Stimulated activated CD8-positive, alpha-beta memory T cell treated with anti-CD3 and anti-CD28 coated beads, Interleukin-12 subunit alpha, Interleukin-12 subunit beta, amount 100 ng/mL, for 24 hours (primary cell): Measurements from ENCODE around the gene ITPRIPL1.
"Not testable (repeated sequence)": the region's sequence is repeated elsewhere in the genome, so short reads cannot be mapped to it uniquely, and the experiment has no call there.

Experiments used
- DNase-seq: peaks from one replicate; pipeline ENCODE4 v3.0.0-alpha.2; 2020; ENCODE audit errors: extremely low read depth

ITPRIPL1 gene

DNA sequence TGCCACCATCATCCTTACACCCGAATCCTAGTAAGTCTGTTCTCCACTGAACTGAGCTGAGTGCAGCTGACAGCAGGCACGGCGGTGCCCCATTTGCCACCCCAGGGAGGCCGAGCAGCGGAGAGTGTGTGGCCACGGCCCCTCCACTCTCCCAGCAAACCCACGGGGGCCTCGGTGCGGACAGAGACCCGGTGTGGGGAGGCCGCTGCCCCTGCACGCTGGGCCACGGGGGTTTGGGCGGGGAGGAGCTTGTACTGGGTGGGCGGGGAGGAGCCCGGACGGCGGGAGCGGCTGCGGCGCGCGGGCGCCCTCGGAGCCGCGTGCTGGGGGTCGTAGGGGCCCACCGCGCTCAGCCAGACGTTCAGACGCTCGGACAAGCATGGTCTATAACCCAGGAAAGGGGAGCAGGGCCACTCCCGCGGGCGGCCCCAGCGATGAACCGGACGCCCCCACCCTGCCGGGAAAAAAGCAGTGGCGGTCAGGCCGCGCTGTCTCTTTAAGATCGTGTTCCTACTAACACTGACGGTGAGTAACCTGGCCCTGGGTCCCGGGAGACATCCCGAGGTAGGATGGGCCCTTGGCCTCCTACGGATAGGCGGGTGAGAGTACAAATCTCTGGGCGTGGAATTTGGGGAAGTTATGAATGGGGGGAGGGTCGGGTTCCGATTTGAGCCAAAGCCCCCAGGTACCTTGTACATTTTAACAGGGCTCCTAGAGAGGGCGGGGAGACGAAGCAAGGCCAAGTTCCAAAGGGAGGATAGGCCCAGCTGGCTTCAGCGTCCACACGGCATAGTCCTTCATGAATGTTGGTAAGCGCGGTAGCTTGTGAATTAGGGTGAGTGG lies at the start of gene ITPRIPL1:
Gene ITPRIPL1 (plus strand): TSS at position 277 of the 843 bp plus-strand sequence. CDS start 523 bp downstream, at position 800.
- DNase-seq = no peak

DNA sequence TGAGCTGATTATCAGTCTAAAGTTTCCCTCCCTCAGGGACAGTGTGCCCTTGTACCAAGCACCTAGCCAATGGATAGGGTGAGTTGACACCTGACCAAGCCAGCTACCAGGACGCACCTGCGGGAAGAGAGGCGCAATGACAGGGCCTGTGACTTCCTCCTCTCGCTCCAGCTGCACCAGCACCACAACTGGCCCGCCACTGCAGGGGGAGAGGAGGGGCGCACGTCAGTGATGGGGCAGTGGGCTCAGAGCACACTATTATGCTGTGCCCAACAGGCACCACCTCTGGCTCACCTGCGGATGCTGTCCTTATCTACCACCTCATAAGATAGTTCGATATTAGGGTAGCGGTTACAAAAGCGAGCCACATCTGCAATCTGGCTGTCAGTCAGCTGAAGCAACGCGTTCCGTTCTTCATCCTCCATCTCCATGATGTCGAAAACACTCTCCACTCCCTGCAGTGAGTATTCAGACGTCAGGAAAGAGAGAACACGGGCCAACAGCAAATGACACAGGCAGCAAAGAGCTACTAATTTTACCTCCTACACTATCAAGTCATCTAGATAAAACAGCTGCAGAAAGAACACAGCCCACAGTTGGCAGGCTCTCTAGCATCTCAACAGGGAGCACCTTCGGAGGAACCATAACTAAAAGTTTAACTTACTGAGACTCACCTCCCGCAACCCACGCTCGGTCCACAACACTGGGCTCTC lies 48.2 kb upstream of the ITPRIPL1 start:
- DNase-seq = no peak

DNA sequence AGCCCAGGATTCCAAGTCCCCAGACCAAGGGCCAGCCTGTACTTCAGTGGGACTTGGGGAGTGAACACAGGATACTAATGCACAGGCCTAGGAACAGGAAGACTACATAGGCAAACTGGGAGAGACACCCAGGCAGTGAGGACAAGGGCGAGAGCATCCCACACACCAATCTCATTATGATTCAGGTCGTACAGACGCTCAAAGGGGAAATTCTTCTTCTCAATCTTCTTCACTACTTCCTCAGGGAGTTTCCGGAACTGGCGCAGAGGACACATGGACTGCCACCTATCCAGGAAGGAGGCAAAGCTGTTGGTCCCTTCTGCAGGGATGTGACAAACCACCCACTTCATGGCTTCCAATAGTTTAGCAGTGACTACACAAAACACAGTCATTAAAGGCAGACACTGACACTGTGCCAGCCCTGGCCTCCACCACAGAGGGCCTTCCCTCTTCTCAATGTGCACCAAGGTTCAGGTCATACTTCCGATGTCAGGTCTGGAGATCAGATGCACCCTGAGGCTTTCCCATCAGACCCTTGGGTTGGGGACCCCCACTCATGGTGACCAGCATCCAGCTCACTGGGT lies 37.8 kb upstream of the ITPRIPL1 start:
- DNase-seq = no peak

- no peak for DNase-seq
Observed at GRCh38 chr2:96291751-96292150, 33.4 kb upstream of the ITPRIPL1 start.

DNA sequence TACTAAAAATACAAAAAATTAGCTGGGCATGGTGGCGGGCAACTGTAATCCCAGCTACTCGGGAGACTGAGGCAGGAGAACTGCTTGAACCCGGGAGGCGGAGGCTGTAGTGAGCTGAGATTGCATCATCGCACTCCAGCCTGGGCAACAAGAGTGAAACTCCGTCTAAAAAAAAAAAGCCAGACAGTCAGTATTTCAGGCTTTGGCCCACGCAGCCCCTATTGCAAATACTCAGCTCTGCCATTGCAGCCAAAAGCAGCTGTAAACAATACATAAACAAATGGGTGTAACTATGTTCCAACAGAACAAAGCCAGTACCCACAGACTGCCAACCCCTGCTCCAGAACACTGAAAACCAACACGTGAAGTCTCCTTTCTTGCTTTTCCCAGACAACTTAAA lies 30.8 kb upstream of the ITPRIPL1 start:
- DNase-seq = not testable (repeated sequence)

GRCh38 chr2:96296925-96297324 lies 28.2 kb upstream of the ITPRIPL1 start:
- no peak for DNase-seq

- DNase-seq = no peak
Observed at GRCh38 chr2:96301865-96302264, 23.3 kb upstream of the ITPRIPL1 start.

DNA sequence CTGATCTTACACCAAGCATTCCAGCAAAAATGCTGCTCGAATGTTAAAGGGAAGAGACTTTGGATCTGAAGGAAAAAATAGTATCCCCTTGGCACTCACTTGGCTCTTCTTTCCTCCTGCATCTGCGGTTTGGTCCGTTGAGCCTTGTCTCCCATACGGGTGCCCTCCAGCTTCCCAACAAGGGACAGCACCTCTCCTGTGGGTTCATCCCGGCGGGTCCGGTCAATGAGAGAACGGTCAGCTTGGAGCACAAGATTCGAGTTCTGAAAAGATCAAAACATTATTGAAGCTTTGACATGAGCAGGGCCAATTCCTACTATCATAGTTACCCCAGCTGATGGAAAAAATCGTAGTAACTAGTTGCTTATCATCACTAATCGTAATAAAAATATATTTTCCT lies 20.5 kb upstream of the ITPRIPL1 start:
- no peak for DNase-seq

DNA sequence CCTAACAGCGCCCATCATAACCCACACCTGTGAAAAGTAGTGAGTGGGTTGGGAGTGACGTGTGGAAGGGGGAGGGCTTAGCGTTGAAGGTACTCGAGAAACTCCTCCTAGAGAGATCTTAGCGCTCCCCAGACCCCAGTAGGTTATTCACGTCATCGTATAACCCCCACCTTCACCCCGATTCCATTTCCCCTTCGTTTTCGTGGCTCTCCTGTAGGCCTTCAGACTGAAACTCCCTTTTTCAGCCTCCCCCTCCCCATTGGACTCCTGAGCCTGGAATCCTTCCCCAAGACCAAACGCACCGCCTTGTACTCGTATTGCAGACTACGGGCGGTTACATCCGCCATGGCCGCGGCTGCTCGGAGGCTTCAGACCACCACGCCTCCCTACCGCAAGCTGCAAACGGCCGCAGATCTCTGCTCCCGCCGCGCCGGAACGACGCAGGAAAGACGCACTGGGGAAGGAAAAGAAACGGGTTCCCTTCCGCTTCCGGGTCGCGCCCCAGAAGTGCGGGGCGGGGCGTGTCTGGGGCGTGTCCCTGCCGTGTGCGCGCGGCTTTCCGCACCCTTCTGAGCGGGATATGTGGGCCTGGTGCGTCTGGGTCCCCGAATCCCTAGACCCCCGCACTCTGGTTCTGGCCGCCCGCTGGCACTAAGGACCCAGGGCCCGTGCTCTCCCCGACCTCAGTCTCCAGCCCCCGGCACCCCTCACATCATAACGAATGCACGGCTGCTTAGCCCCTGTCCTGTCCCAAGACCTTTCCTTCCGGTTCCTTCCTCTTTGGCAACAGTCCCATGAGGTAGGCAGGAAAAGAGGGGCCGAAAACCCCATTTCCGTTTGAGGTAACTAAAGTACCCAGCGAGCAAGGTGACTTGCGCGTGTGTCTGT lies 19.8 kb upstream of the ITPRIPL1 start, which contains the start of gene SNRNP200:
Gene SNRNP200 (minus strand): TSS at position 456 of the 888 bp plus-strand sequence. CDS start 109 bp downstream, at position 347.
- peak; percentile 75 for DNase-seq

- DNase-seq = no peak
Observed at GRCh38 chr2:96305979-96306308, 19.2 kb upstream of the ITPRIPL1 start.

DNA sequence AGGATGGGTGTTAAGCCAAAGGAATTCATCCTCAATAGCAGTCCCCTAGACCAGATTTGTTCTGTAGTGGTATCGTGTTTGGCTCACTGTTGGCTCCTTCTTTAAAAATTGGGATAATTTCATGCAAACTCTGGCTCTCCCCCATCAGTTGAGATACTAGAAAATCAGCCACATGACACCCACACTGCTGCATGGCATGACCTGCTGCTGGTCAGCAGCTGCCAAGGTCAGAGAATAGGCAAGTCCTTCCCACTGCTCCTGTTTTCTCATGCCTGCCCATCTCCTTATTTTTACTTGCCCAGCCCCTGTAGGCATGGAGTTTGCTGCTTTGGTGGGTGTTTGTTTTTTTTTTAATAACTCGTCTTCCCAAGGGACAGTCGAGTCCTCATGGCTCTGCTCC lies 18.7 kb upstream of the ITPRIPL1 start:
- no peak for DNase-seq

DNA sequence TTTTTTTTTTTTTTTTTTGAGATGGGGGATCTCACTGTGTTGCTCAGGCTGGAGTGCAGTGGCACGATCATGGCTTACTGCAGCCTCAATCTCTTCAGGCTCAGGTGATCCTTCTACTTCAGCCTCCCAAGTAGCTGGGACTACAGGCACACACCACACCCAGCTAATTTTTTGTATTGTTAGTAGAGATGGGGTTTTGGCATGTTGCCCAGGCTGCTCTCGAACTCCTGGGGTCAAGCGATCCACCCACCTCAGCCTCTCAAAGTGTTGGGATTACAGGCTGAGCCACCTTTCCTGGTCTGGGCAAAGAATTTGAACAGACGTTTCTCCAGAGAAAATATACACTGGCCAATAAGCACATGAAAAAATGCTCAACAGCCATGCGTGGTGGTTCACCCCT lies 16.9 kb upstream of the ITPRIPL1 start:
- no peak for DNase-seq

- DNase-seq = no peak
Observed at GRCh38 chr2:96315005-96315399, 10.1 kb upstream of the ITPRIPL1 start.

GRCh38 chr2:96315400-96316071 lies 9.6 kb upstream of the ITPRIPL1 start:
- DNase-seq = no peak

GRCh38 chr2:96316999-96317398 lies 8.1 kb upstream of the ITPRIPL1 start:
- DNase-seq = no peak

DNA sequence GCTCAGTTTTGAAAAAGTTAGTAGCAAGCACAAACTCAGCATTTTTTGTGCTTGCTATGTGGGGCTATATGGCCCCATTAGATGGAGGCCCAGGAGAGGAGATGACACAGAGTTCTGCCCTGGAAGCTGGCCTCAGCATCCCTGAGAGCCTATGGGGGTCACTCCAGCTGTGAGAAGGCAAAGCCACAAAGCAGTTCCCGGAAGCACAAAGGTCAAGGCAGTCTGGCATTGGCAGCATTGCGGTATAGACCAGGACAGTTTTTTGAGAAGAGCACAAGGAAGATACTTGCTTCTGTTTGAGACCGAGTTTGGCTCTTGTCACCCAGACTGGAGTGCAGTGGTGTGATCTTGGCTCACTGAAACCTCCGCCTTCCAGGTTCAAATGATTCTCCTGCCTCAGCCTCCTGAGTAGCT lies 7.5 kb upstream of the ITPRIPL1 start:
- DNase-seq = no peak

DNA sequence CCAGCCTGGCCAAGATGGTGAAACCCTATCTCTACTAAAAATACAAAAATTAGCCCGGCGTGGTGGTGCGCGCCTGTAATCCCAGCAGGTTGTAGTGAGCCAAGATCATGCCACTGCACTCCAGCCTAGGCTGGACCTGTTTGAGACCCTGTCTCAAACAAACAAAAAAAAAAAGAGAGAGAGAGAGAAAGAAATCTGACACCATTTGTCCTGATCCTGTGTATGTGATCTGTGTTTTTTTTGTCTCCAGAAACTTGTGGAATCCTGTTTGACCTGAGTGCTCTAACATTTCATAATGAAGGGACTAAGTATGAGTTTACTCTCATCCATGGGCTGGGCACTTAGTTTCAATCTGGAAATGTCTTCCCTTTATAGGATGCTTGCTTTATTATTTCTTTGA lies 6.4 kb upstream of the ITPRIPL1 start:
- DNase-seq = no peak

DNA sequence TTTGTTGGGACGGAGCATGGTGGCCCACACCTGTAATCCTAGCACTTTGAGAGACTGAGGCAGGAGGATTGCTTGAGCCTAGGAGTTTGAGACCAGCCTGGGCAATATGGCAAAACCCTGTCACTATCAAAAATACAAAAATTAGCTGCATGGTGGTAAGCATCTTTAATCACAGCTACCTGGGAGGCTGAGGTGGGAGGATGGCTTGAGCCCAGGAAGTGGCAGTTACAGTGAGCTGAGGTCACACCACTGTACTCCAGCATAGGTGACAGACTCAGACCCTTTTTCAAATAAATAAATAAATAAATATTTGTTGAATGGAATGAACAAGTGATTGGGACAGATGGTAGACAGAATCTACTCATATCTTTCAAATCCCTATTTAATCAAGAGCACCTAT lies 5.7 kb upstream of the ITPRIPL1 start:
- no peak for DNase-seq

DNA sequence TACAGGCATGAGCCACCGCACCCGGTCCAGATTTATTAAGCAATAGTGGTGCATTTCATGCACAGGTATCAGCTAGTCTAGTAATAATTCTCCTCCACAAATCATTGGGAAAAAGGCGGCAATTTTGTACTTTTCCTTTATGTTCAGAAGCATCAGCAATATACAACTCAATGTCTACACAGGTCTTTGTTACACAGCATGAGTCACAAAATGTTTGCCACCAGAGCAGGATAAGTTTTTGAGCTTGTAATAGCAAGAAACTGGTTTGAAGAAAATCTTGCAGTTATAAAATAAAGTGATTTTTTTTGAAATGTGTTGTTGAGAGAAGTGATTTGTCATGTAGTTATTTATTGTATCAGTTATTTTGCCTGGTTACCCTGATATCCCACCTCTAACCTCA lies 4.8 kb upstream of the ITPRIPL1 start:
- DNase-seq = no peak

DNA sequence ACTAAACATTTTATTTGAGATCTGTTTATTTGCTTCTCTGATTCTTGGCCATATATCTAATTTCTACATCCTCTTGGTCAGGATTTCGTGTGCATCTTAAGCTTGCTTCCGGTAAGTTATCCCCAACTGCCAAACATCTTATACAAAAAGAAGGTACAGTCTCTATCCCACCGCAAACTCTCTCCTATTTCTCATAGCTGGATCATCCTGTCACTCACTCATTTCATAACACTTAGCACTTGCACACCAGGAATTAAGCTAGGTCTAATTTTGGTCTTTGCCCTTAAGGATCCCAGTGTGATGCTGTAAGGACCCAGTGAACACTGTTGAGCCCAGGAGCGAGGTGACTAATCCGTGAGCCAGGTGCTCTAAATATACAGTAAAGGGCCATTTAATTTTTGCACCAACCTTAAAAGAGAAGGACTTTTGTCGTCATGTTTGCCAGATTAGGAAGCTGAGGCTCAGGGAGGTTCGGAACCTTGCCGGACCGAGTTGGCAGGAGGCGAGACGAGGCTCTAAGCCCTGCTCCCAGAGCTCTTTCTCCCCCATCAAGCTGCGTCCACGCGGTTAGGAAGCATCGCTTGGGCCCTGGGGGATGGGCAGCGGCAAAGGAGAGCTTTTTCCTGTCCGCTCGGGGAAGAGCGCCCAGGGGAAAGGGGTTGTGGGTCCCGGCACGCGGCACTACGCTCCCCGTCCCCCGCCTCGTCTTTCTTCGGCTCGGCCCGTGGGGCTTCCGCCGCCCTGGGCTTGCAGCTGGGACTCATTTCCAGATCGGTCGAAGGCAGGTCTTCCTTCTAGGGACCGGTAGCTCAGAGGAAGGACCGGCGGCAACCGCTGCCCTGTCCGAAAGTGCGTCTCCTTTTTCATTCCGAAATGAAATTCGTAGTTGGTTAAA lies 4.1 kb upstream of the ITPRIPL1 start:
- DNase-seq = no peak
